Measurements from ENCODE around the gene IGSF21.

The IGSF21 gene

GRCh38 chr1:18376661-18377060 is 269.1 kb downstream of the IGSF21 start:
- no peak for DNase-seq

GRCh38 chr1:18380288-18380687 is 272.7 kb downstream of the IGSF21 start:
- DNase-seq = no peak

GRCh38 chr1:18384059-18384458 is 276.5 kb downstream of the IGSF21 start:
- no peak for DNase-seq

GRCh38 chr1:18384471-18384870 is 276.9 kb downstream of the IGSF21 start:
- no peak for DNase-seq

DNA sequence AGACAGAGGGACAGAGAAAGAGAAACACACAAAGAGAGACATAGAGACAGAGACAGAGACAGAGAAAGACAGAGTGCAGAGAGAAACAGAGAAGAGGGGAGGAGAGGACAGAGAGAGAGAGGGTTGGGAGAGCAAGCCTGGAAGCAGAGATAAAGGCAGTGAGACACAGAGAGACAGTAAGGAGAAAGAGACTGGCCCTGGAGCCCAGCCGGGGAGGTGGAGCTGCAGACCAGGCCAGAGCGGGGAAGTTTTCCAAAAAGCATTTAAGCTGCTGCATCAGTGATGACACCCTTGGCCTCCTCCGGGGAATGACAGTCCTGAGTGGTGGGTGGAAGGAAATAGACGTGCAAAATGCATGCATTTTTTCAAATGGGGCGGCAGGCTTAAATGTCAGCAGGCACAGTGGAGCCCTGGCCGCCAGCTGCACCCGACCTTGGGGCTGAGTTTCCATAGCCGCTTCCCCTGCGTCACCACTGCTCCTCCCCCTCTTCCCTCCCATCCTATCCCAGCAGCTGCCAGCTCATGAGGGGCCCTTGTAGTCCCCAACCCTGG is 277.7 kb downstream of the IGSF21 start:
- DNase-seq = no peak

GRCh38 chr1:18386591-18386990 is 279.0 kb downstream of the IGSF21 start:
- DNase-seq = no peak

- DNase-seq = no peak
Observed at GRCh38 chr1:18387307-18387706, 279.7 kb downstream of the IGSF21 start.

DNA sequence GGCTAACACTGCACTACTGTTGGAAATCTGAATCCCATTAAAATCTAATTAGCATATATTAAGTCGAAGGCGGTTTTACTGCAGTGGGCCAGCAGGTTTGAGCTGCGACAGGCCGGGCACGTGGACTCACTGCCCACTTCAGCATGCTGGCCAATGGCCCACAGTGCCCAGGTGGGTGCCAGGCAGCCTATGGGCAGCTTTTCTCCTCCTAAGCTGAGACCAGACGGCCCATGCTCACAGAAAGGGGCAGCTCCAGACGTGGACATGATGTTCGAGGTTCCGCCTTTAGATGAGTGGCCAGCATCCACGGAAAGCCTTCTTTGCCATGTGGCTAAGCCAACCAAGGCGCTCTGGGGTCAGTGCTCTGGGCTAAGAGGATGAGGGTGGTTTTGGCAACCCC is 283.4 kb downstream of the IGSF21 start:
- no peak for DNase-seq

- no peak for DNase-seq
Observed at GRCh38 chr1:18394563-18395156, 287.1 kb downstream of the IGSF21 start.

GRCh38 chr1:18396247-18396980 is 288.8 kb downstream of the IGSF21 start:
- DNase-seq = no peak

GRCh38 chr1:18397641-18398040 is 290.0 kb downstream of the IGSF21 start:
- DNase-seq = no peak

- DNase-seq = no peak
Observed at GRCh38 chr1:18398791-18399530, 291.4 kb downstream of the IGSF21 start.

GRCh38 chr1:18400347-18401102 is 292.9 kb downstream of the IGSF21 start:
- no peak for DNase-seq

- DNase-seq = no peak
Observed at GRCh38 chr1:18401921-18402320, 294.3 kb downstream of the IGSF21 start.

DNA sequence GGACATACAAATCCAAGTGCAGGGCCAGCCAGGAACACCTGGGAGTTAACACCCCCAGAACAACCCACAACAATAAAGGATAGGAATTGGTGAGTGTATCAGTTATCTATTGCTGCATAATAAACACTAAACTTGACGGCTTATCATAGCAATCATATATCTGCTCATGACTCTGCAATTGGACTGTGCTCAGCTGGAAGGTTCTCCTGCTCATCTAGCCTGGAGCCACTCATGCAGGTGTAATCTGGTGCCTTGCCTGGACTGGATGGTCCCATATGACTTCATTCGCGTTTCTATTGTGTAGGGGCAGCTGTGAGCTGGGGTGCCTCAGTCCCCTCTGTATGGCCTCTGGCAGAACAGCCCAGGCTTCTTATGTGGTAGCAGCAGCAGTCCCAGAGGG is 296.9 kb downstream of the IGSF21 start:
- no peak for DNase-seq

DNA sequence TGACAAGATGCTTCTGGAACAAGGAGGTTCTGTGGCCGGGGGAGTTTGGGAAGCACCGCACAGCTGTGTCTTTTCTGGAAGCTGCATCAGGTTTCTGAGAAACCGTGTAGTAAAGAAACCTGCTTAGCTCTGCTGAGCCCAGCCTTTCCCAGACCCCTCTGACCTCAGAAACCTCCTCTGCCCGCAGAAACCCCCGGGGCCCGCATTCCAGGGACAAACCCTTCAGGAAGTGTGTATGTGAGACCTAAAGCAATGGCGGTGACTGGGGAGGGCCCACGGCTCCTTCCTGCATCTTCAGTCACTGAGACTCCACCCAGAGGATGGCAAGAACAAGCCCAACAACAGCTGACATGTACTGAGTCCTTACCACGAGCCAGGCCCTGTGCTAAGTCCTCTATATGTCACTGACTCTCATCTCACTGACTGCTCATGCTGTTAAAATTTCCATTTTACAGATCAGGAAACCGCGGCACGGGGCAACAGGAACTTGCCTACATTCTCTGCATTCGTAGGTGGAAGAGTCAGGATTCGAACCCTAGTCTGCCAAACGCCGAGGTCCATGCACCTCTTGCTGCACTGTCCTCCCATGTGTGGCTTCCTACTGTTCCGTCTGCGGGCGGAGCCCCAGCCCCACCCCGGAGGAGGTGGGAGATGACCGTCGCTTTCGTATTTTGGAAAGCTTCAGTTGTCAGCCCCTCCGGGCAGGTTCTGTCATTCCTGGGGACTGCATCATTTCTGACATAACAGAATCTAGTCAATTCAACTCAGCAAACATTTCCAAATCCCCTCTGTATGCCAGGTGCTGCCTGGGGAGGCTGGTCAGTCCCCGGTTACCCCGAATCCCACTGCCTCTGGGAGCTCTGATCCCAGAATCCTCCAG is 299.8 kb downstream of the IGSF21 start:
- no peak for DNase-seq

GRCh38 chr1:18408656-18409370 is 301.2 kb downstream of the IGSF21 start:
- no peak for DNase-seq

GRCh38 chr1:18409609-18410237 is 302.1 kb downstream of the IGSF21 start:
- no peak for DNase-seq

GRCh38 chr1:18410407-18410806 is 302.8 kb downstream of the IGSF21 start:
- no peak for DNase-seq

GRCh38 chr1:18411321-18411720 is 303.7 kb downstream of the IGSF21 start:
- DNase-seq = no peak
